Parathyroid adenoma (tissue), 2 donors: ENCODE measurements around the gene SCAMP3.
A peak's percentile ranks its signal among the peaks of the same experiment; 100 is the strongest.

Experiments
- H2AFZ ChIP-seq: fragments of 300-600 bp; sonication (generic); one replicate; pipeline ENCODE4 v1.7.0; 2017; ENCODE audit warnings: antibody characterized with exemption, mild to moderate bottlenecking
- H3K27ac ChIP-seq: fragments of 300-600 bp; sonication (generic); one replicate; pipeline ENCODE4 v1.7.0; 2017
- H3K27me3 ChIP-seq: fragments of 300-600 bp; sonication (generic); one replicate; pipeline ENCODE4 v1.7.0; 2017; ENCODE audit warnings: low read length; ENCODE audit not compliant: control insufficient read depth, insufficient read depth
- H3K36me3 ChIP-seq: fragments of 300-600 bp; sonication (generic); one replicate; pipeline ENCODE4 v1.7.0; 2017; ENCODE audit warnings: low read length; ENCODE audit not compliant: control insufficient read depth, insufficient read depth
- H3K4me1 ChIP-seq: fragments of 300-600 bp; sonication (generic); one replicate; pipeline ENCODE4 v1.7.0; 2017; ENCODE audit warnings: control low read depth
- H3K4me2 ChIP-seq: fragments of 300-600 bp; sonication (generic); one replicate; pipeline ENCODE4 v1.7.0; 2017; ENCODE audit warnings: low read length
- H3K4me3 ChIP-seq: fragments of 300-600 bp; sonication (generic); one replicate; pipeline ENCODE4 v1.7.0; 2017; ENCODE audit warnings: low read depth, low read length
- H3K79me2 ChIP-seq: fragments of 300-600 bp; sonication (generic); one replicate; pipeline ENCODE4 v1.7.0; 2017; ENCODE audit warnings: control low read depth
- H3K9ac ChIP-seq: fragments of 300-600 bp; sonication (generic); one replicate; pipeline ENCODE4 v1.7.0; 2017; ENCODE audit warnings: mild to moderate bottlenecking
- H3K9me3 ChIP-seq: fragments of 300-600 bp; sonication (generic); one replicate; pipeline ENCODE4 v1.7.0; 2017; ENCODE audit warnings: low read length; ENCODE audit not compliant: control insufficient read depth
- TF ChIP-seq, protein P1 (sequence below): fragments of 300-600 bp; sonication (generic); IDR thresholded peaks from one replicate; pipeline ENCODE4 v1.7.0; 2017; ENCODE audit warnings: antibody characterized with exemption, mild to moderate bottlenecking
- donor health status: primary hyperparathyroidism.

Gene SCAMP3

DNA sequence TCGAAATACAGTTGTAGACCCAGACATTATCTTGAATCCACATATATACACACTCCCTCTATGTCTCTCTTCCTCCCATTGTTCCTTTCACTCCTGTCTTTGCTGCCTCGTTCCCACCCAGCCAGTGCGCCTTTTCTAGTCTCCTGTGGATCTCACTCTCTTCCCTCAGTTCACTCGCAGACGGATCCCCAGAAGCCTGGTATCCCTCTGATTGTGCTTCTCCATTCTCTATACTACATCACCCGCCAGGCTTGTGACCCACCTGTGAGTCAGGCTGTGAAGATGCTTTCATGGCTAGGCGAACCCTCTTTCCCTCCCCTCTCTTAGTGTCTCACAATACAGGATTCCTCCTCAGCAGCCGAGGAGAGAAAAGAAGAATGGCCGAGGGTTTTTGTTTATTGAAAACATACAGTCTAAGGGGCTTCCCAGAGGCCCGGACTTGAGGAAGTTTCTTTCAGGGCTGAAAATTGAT, 16.6 kb upstream of the SCAMP3 start:
- Histone ChIP-seq H3K27me3 (no peaks in the 10 kb centered on the region), H3K27ac (no peak overlapping the region), H2AFZ (peak overlapping the region; percentile 11), H3K4me1 (peaks cover 3% of the 10 kb centered on the region), H3K36me3 (no peaks in the 10 kb centered on the region), H3K9me3 (no peaks in the 10 kb centered on the region), H3K9ac (no peak overlapping the region), H3K4me2 (peak overlapping the region; percentile 95), H3K79me2 (no peaks in the 10 kb centered on the region), H3K4me3 (peak overlapping the region; percentile 67)
- TF ChIP-seq, protein P1, sequence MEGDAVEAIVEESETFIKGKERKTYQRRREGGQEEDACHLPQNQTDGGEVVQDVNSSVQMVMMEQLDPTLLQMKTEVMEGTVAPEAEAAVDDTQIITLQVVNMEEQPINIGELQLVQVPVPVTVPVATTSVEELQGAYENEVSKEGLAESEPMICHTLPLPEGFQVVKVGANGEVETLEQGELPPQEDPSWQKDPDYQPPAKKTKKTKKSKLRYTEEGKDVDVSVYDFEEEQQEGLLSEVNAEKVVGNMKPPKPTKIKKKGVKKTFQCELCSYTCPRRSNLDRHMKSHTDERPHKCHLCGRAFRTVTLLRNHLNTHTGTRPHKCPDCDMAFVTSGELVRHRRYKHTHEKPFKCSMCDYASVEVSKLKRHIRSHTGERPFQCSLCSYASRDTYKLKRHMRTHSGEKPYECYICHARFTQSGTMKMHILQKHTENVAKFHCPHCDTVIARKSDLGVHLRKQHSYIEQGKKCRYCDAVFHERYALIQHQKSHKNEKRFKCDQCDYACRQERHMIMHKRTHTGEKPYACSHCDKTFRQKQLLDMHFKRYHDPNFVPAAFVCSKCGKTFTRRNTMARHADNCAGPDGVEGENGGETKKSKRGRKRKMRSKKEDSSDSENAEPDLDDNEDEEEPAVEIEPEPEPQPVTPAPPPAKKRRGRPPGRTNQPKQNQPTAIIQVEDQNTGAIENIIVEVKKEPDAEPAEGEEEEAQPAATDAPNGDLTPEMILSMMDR: no peak

DNA sequence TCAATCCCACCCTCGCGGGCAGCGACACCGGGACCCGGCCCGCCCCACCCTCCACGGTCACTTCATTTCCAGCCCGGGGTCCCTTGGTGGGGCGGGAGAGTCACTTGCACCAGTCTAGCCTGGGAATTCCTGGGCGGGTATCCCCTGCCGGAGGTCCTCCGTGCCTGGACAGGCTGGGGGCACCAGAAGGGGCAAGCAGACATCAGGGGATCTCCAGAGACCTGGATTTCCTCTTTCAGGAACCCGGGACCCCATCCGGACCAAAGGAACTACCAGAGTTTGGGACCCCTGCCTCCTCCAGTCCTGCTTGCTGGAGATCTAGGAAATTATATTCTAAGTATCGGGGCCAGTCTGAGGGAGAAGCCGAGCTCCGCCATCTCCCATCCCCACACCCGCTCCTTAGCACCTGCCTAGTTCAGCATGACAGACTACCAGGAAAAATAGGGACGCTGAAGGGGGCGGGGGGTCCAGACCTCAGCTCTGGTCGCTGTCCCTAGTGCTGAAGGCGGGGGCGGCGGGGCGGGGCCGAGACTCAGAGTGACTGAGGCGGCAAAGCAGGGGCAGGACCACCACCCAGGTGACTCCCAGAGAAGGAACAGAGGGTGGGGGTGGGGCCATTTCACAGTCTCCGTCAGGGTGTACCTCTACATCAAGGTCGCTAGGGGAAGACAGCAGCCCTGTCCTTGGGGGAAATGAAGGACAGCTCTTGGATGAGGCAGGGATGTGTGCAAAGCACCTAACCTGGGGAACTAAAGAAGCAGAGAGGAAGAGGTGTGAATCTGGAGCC, 15.9 kb upstream of the SCAMP3 start:
- H2AFZ ChIP-seq: peak overlapping the region; percentile 74
- no peaks in the 10 kb centered on the region for H3K36me3 ChIP-seq
- peak overlapping the region; percentile 69 for H3K27ac ChIP-seq
- peak overlapping the region; percentile 95 for H3K4me2 ChIP-seq
- H3K4me3 ChIP-seq: peak overlapping the region; percentile 67
- peaks cover 3% of the 10 kb centered on the region for H3K4me1 ChIP-seq
- H3K79me2 ChIP-seq: no peaks in the 10 kb centered on the region
- TF ChIP-seq, protein P1: peak; percentile 35
- no peak overlapping the region for H3K9ac ChIP-seq
- no peaks in the 10 kb centered on the region for H3K27me3 ChIP-seq
- no peaks in the 10 kb centered on the region for H3K9me3 ChIP-seq

DNA sequence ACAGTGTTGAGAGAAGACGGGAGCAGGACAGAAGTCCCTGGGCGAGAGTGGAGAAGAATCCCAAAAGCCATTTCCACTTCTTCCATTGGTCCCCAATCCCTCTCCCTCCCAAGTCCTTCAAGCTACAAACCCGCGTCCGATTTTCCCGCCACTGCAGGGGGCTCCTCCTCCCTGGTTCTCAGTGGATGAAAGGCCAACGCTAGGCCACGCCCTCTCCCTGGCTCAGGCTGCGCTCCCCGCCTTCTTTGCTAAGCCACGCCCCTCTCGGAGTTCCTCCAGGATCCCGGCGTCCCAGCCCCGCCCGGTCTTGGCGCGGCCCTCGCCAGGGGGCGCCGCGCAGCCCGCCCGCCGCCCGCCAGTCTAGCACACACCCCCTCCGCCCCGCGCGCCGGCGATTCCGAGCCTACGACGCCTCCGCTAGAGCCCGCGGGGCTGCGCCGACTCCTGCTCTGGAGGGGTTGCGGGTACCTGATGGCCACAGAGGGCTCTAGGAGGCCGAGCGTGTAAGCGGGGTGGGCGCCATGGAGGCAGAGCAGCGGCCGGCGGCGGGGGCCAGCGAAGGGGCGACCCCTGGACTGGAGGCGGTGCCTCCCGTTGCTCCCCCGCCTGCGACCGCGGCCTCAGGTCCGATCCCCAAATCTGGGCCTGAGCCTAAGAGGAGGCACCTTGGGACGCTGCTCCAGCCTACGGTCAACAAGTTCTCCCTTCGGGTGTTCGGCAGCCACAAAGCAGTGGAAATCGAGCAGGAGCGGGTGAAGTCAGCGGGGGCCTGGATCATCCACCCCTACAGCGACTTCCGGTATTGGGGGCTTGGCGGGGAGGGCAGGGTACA, 15.1 kb upstream of the SCAMP3 start, which contains the start of gene HCN3:
HCN3 (plus strand) TSS at position 394 of the 832 bp plus-strand sequence; CDS start at position 522, 128 bp downstream.
- H3K27me3 ChIP-seq: no peaks in the 10 kb centered on the region
- H3K9ac ChIP-seq: no peak within 1 kb of the TSS
- peak within 1 kb of the TSS; percentile 74 for H2AFZ ChIP-seq
- H3K4me2 ChIP-seq: peak within 1 kb of the TSS; percentile 95
- H3K4me1 ChIP-seq: peaks cover 3% of the 10 kb centered on the region
- peak within 1 kb of the TSS; percentile 69 for H3K27ac ChIP-seq
- peak within 1 kb of the TSS; percentile 67 for H3K4me3 ChIP-seq
- H3K79me2 ChIP-seq: peaks cover 3% of the 10 kb centered on the region
- no peaks in the 10 kb centered on the region for H3K9me3 ChIP-seq
- TF ChIP-seq, protein P1: peak; percentile 66
- no peaks in the 10 kb centered on the region for H3K36me3 ChIP-seq

DNA sequence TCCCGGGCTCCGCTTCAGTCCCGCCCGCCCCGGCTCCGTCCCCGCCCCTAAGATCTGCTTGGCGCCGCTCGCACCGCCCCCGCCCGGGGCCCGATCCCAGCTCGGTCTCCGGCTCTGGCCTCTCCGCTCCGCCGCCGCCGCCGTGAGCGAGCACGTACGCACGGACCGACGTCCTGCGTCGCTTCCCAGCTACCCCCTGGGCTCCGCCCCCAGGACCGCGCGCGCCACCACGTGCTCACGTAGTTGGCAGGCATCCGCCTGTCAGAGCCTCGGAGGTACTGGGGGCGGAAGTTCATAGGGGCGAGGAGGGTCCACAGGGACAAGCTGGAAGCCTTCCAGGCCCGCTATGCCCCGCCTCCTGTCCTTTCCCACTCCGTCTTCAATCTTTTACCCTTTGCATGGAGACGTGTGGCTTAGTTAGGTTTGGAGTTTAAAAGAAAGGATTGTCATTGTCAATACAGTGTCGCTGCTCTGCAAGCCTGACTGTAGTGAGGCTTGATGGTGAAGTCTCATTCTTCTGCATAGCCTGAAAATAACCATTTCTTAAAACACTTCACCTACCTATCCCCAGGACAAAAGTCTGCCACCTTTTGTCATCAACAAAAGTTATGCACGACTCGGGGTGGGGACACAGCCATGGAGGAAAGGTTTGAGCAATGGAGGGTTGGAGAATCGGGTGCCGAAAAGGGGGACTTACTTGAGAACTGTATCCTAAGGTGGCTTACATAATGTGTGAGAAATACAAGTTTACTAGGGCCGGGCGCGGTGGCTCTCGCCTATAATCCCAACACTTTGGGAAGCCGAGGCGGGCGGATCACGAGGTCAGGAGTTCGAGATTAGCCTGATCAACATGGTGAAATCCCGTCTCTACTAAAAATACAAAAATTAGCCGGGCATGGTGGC, 11.4 kb upstream of the SCAMP3 start, which contains the start of gene CLK2:
CLK2 (minus strand) TSS at position 162 of the 903 bp plus-strand sequence. CDS start 2,527 bp downstream, outside the sequence.
- H3K4me1 ChIP-seq: peaks cover 5% of the 10 kb centered on the region

More for the DNA sequence above, 11.4 kb upstream of the SCAMP3 start, which contains the start of gene CLK2:
- H3K36me3 ChIP-seq: no peaks in the 10 kb centered on the region
- peak within 1 kb of the TSS; percentile 76 for H3K27ac ChIP-seq
- peak within 1 kb of the TSS; percentile 28 for H3K9ac ChIP-seq
- H3K9me3 ChIP-seq: no peaks in the 10 kb centered on the region
- TF ChIP-seq, protein P1: no peak
- no peaks in the 10 kb centered on the region for H3K27me3 ChIP-seq
- peaks cover 5% of the 10 kb centered on the region for H3K79me2 ChIP-seq
- peak within 1 kb of the TSS; percentile 78 for H2AFZ ChIP-seq
- peak within 1 kb of the TSS; percentile 66 for H3K4me3 ChIP-seq
- H3K4me2 ChIP-seq: peak within 1 kb of the TSS; percentile 83
